Nephron progenitor cell (in vitro differentiated cells): ENCODE results near the gene MRPL19.
A peak's percentile ranks its signal among the peaks of the same experiment; 100 is the strongest.
"Not testable (repeated sequence)": the region's sequence is repeated elsewhere in the genome, so short reads cannot be mapped to it uniquely, and the experiment has no call there.

Source experiments
- DNase-seq: peaks from one replicate; pipeline ENCODE4 v3.0.0; 2021
- H3K27ac Mint-ChIP-seq: 2 replicates; pipeline ENCODE4 v1.8.0; 2021; ENCODE audit warnings: mild to moderate bottlenecking, moderate library complexity, mixed read lengths
- H3K27me3 Mint-ChIP-seq: 2 replicates; pipeline ENCODE4 v1.8.0; 2021; ENCODE audit warnings: mild to moderate bottlenecking, low read depth, mixed read lengths; ENCODE audit not compliant: poor library complexity
- H3K36me3 Mint-ChIP-seq: 2 replicates; pipeline ENCODE4 v1.8.0; 2021; ENCODE audit warnings: low read depth, mixed read lengths
- H3K4me1 Mint-ChIP-seq: 2 replicates; pipeline ENCODE4 v1.8.0; 2021; ENCODE audit warnings: mixed read lengths
- H3K4me3 Mint-ChIP-seq: 2 replicates; pipeline ENCODE4 v1.8.0; 2021; ENCODE audit warnings: mild to moderate bottlenecking, moderate library complexity, mixed read lengths
- H3K9me3 Mint-ChIP-seq: 2 replicates; pipeline ENCODE4 v1.8.0; 2021; ENCODE audit warnings: mild to moderate bottlenecking, moderate library complexity, mixed read lengths
- CTCF ChIP-seq: fragments of 200-600 bp; sonication (generic); IDR thresholded peaks from 2 replicates; pipeline ENCODE4 v1.5.0; 2021; ENCODE audit warnings: antibody characterized with exemption

The MRPL19 gene

GRCh38 chr2:75675908-75676307, 29.3 kb downstream of the MRPL19 start:
- Mint-ChIP-seq H3K36me3 (peaks cover 43% of the 10 kb centered on the region), H3K9me3 (no peaks in the 10 kb centered on the region), H3K27ac (peak overlapping the region; percentile 29), H3K4me1 (peaks cover 10% of the 10 kb centered on the region), H3K27me3 (no peaks in the 10 kb centered on the region), H3K4me3 (no peak overlapping the region)
- TF ChIP-seq CTCF, result no peak
- DNase-seq, result no peak

GRCh38 chr2:75676464-75676863, 29.9 kb downstream of the MRPL19 start:
- Mint-ChIP-seq H3K36me3 (peaks cover 43% of the 10 kb centered on the region), H3K27ac (no peak overlapping the region), H3K4me1 (peaks cover 10% of the 10 kb centered on the region), H3K4me3 (no peak overlapping the region), H3K9me3 (no peaks in the 10 kb centered on the region), H3K27me3 (no peaks in the 10 kb centered on the region)
- no peak for TF ChIP-seq CTCF
- DNase-seq, result no peak

- Mint-ChIP-seq H3K4me3 (no peak overlapping the region), H3K4me1 (peaks cover 10% of the 10 kb centered on the region), H3K9me3 (peaks cover 9% of the 10 kb centered on the region), H3K36me3 (peaks cover 54% of the 10 kb centered on the region), H3K27ac (no peak overlapping the region), H3K27me3 (no peaks in the 10 kb centered on the region)
- DNase-seq, result no peak
- no peak for TF ChIP-seq CTCF
Measured at GRCh38 chr2:75679556-75679955, 33.0 kb downstream of the MRPL19 start.

GRCh38 chr2:75680402-75680801, 33.8 kb downstream of the MRPL19 start:
- Mint-ChIP-seq H3K36me3 (peaks cover 63% of the 10 kb centered on the region), H3K27me3 (no peaks in the 10 kb centered on the region), H3K27ac (no peak overlapping the region), H3K9me3 (peaks cover 9% of the 10 kb centered on the region), H3K4me3 (no peak overlapping the region), H3K4me1 (peaks cover 10% of the 10 kb centered on the region)
- TF ChIP-seq CTCF, result no peak
- DNase-seq, result no peak

GRCh38 chr2:75683430-75683829, 36.8 kb downstream of the MRPL19 start:
- not testable (repeated sequence) for H3K27ac Mint-ChIP-seq, H3K4me3 Mint-ChIP-seq, H3K9me3 Mint-ChIP-seq, H3K27me3 Mint-ChIP-seq, H3K4me1 Mint-ChIP-seq, DNase-seq
- H3K36me3 Mint-ChIP-seq, result peaks cover 75% of the 10 kb centered on the region

GRCh38 chr2:75688196-75688595, 41.6 kb downstream of the MRPL19 start:
- peaks cover 64% of the 10 kb centered on the region for H3K36me3 Mint-ChIP-seq
- no peak for TF ChIP-seq CTCF
- no peak overlapping the region for H3K27ac Mint-ChIP-seq
- no peaks in the 10 kb centered on the region for H3K27me3 Mint-ChIP-seq
- peaks cover 4% of the 10 kb centered on the region for H3K9me3 Mint-ChIP-seq
- DNase-seq, result no peak
- H3K4me3 Mint-ChIP-seq, result no peak overlapping the region
- H3K4me1 Mint-ChIP-seq, result no peaks in the 10 kb centered on the region
